Measurements from ENCODE around the gene ATG9A.

The ATG9A gene

DNA sequence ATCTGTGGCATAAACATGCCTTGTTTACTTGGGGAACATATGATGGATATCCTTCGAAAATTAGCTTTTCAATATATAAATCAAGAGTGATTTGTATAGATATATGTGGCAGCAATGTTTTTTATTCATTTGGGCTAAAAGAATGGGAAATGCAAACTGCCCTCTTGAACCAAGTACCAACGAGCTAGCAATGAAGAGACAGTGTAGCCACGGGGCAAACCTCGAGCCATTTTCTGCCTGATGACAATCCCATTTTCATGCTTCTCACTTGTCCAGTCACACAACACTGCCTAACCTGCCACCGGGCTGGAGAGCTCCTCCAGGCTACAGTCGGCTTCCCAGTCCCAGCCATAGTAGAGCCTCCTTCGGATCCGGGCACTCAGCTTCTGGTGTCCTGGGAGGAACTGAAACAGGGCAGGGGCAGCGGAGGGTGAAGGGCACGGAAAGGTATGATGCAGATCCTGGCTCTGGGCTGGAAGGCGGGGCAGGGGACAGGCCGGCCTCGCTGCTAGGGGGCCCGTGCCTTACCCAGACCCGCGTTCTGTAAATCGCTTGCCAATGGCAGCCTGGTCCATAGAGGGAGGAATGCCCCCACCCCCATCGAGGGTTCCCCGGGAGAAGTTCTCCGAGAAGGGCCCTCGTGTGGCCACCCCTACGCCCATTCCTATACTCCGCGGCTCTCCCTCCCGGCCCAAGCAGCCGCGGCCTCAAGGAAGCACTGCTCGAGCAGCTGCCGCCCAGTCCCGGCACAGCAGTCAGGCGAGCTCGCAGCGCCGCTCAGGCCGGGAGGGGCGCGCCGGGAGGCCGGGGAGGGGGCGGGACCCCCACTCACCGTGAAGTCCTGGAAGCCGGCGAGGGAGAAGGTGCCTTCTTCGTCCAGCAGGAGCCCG is 53.3 kb downstream of the ATG9A start:
- DNase-seq, result peak; percentile 20 to 59

GRCh38 chr2:219175486-219175885 is 54.0 kb downstream of the ATG9A start:
- DNase-seq, result no peak

DNA sequence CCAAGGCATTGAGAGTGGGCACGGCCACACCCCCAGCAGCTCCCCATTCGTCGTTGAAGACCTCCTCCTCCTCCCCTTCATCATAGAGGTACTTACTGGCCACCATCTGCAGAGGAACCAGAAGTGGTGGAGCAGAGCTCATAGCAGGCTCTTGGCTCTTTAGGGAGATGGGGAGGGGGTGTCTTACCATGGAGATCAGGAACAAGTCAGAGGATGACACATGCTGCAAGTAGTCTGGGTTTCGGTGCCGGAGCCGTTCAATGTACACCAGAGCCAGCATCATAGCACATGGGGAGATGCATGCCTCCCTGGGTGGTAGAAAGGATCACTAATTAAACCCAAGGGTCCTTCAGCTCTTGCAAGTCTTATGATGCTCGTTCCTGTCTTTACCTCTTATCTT is 54.6 kb downstream of the ATG9A start:
- DNase-seq, result no peak

- DNase-seq, result no peak
Measured at GRCh38 chr2:219174146-219174545, 55.3 kb downstream of the ATG9A start.

GRCh38 chr2:219173176-219173575 is 56.3 kb downstream of the ATG9A start:
- no peak for DNase-seq

GRCh38 chr2:219172231-219173154 is 56.9 kb downstream of the ATG9A start:
- DNase-seq, result no peak

DNA sequence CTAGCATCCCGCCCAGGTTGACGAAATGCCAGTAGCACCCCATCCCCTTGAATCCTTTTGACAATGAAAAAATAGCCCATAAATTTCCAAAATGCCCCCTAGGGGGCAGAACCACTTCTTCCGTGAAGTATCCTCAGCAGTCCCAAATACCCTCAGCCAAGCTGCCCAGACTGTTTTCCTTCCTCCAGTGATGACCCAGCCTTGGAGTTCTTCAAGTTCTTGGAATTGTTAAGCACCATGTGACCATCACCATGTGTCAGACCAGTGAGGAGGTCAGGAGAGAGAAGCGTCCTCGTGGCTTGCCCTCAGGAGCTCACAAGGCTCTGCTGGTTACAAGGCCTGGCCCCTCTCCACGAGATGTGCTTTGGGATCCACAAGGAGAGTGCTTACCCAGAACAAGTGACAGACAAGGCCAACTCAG is 58.2 kb downstream of the ATG9A start:
- DNase-seq, result peak; percentile 26 to 67

DNA sequence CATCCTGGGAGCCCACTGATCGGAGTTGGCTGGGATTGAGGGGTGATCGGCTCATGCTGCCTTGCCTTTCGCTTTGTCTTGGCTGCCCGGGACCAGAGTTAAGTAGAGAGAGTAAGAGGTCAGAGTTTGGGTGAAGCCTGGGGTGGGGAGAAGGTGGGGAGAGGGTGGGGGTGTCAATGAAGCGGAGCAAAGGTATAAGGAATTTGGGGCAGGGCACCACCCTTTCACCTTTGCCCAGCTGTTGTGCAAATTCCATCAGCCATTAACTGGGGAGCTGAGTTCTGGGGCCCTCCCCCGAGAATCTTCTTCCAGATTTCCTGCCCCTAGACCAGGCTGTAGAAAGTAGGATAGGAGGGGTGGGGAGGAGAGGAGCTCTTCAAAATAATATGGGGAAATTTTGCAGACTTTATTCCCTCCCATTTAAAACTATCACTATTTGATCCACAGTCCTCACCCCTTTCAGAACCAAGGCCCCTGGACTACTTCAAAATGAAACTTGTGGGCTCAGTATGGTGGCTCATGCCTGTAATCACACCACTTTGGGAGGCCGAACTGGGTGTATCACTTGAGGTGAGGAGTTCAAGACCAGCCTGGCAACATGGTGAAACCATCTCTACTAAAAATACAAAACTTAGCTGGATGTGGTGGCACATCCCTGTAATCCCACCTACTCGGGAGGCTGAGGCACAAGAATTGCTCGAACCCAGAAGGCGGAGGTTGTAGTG is 59.3 kb downstream of the ATG9A start, which contains the start of gene SLC23A3:
Gene SLC23A3 (minus strand): TSS at position 100 of the 725 bp plus-strand sequence. CDS start 45 bp downstream, at position 55.
- no peak for DNase-seq

Measured in CD4-positive, alpha-beta T cell treated with Interferon alpha-2 for 1 hour (primary cell).